Tibial artery (tissue), 4 donors: ENCODE data around the gene LTO1.

ENCODE experiments used
- DNase-seq, 2 donors: peaks; one replicate each; pipeline ENCODE4 v3.0.0-alpha.2; 2019
- H3K27ac ChIP-seq, 2 donors: fragments of 200-600 bp; sonication (generic) in 1 of 2; 1 replicate in 1 of 2; 2 replicates in 1 of 2; pipeline ENCODE4 v1.5.1; 2018 to 2019; ENCODE audit warnings: mild to moderate bottlenecking in 1 of 2
- H3K27me3 ChIP-seq, 2 donors: fragments of 200-600 bp; sonication (generic) in 1 of 2; one replicate each; pipeline versions ENCODE4 v1.5.1 to v1.6.0; 2016 to 2019
- H3K36me3 ChIP-seq, 3 donors: fragments of 200-600 bp; sonication (generic) in 2 of 3; one replicate each; pipeline ENCODE4 v1.5.1; 2016 to 2019; ENCODE audit warnings: mild to moderate bottlenecking in 2 of 3
- H3K4me1 ChIP-seq, 4 donors: fragments of 200-600 bp; sonication (generic) in 2 of 4; 1 replicate in 3 of 4; 2 replicates in 1 of 4; pipeline ENCODE4 v1.5.1; 2016 to 2019
- H3K4me3 ChIP-seq, 2 donors: fragments of 200-600 bp; sonication (generic) in 1 of 2; 1 replicate in 1 of 2; 2 replicates in 1 of 2; pipeline ENCODE4 v1.5.1; 2018 to 2019; ENCODE audit warnings: mild to moderate bottlenecking in 2 of 2
- H3K9me3 ChIP-seq, 3 donors: fragments of 200-600 bp; sonication (generic) in 1 of 3; one replicate each; pipeline ENCODE4 v1.5.1; 2016 to 2019
- intact Hi-C: fragments of 100-400 bp; cut with DNase I; formaldehyde crosslinking; loops from one replicate; pipeline ENCODE4 v1.15.0; 2023; ENCODE audit warnings: low total_unique reads
- TF ChIP-seq, protein P1 (sequence below), 2 experiments: fragments of 200-600 bp in 1 of 2; fragments of 450-650 bp in 1 of 2; IDR thresholded peaks; one replicate each; pipeline ENCODE4 v1.5.1; 2017 to 2019; ENCODE audit warnings: antibody characterized with exemption in 2 of 2, mild to moderate bottlenecking in 1 of 2, moderate library complexity in 1 of 2

Gene LTO1, protein sequence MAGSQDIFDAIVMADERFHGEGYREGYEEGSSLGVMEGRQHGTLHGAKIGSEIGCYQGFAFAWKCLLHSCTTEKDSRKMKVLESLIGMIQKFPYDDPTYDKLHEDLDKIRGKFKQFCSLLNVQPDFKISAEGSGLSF

DNA sequence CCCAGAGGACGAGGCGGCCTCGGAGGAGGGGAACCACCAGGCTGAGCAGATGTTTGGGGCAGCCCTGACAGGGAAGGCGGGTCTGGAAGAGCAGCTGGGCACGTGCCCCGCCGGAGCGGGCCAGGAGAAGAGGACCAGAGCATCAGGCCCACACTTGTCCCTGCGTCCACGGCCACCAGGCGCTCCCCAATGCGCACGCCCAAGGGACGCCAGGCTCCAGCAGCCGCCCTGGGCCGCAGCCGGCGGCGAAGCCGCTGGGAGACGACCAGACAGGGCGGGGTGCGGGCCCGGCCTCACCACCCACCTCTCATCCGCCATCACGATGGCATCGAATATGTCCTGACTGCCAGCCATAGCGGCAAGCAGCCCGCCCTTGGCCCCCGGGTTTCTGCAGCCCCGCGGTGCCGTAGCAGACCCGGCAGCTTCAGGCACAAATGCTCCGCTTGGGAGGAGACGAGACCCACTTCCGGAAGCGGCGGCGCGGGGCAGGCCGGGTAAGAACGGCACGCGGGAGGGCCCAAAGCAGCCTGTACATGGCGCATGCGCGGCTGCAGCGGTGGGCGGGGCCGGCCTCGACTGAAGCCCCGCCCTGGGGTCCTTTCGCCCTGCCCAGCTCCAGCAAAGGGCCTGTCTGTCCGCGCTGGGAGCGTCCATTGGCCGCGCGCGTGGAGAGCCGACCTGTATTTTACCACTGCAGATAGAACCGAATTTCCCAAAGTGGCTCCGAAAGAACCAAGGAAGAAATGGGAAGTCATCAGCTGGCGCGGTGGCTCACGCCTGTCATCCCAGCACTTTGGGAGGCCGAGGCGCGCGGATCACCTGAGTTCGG lies at the start of gene LTO1:
Gene LTO1, minus strand, starts transcription at position 468 of the 829 bp plus-strand sequence. Its CDS starts 114 bp downstream, at position 354.
- intact Hi-C loops = no loop called here
- H3K4me1 ChIP-seq = peaks cover 6 to 31% (median 24%) of the 10 kb centered on the region in 4 donors
- H3K4me3 ChIP-seq = peak within 1 kb of the TSS; percentile 84 to 100
- H3K27ac ChIP-seq = peak within 1 kb of the TSS; percentile 84 to 88
- no peaks in the 10 kb centered on the region for H3K27me3 ChIP-seq
- H3K9me3 ChIP-seq = no peaks in the 10 kb centered on the region
- TF ChIP-seq, protein P1, sequence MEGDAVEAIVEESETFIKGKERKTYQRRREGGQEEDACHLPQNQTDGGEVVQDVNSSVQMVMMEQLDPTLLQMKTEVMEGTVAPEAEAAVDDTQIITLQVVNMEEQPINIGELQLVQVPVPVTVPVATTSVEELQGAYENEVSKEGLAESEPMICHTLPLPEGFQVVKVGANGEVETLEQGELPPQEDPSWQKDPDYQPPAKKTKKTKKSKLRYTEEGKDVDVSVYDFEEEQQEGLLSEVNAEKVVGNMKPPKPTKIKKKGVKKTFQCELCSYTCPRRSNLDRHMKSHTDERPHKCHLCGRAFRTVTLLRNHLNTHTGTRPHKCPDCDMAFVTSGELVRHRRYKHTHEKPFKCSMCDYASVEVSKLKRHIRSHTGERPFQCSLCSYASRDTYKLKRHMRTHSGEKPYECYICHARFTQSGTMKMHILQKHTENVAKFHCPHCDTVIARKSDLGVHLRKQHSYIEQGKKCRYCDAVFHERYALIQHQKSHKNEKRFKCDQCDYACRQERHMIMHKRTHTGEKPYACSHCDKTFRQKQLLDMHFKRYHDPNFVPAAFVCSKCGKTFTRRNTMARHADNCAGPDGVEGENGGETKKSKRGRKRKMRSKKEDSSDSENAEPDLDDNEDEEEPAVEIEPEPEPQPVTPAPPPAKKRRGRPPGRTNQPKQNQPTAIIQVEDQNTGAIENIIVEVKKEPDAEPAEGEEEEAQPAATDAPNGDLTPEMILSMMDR (IDR thresholded peaks at IDR 0.05) = no peak
- peaks cover 0 to 25% (median 12%) of the 10 kb centered on the region in 3 donors for H3K36me3 ChIP-seq
- peak; percentile 94 to 97 for DNase-seq

DNA sequence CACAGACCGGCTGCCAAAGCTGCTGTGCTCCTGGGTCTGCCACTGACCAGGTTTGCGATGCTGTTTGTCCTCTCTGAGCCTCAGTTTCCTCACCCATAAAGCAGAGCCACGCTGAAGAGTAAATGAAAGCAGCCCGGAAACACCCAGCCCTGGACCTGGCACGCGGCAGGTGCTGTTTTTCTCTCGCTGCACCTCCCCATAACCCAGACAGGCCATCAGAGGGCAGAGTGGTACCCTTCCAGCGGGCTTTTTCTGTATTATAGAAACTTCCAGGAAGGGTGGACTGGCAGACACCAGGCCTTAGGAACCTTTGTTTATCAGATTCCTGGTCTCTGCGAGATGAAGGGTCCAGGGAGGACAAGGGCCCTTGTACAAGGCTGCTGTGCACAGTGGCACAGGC lies 46.6 kb upstream of the LTO1 start:
- H3K4me1 ChIP-seq = no peaks in the 10 kb centered on the region
- H3K36me3 ChIP-seq = no peaks in the 10 kb centered on the region
- intact Hi-C loops = no loop called here
- H3K27me3 ChIP-seq = peaks cover 0 to 89% of the 10 kb centered on the region in 2 donors
- no peak overlapping the region for H3K4me3 ChIP-seq
- H3K27ac ChIP-seq = no peak overlapping the region
- DNase-seq = no peak
- no peaks in the 10 kb centered on the region for H3K9me3 ChIP-seq
- TF ChIP-seq, protein P1 (IDR thresholded peaks at IDR 0.05) = no peak

DNA sequence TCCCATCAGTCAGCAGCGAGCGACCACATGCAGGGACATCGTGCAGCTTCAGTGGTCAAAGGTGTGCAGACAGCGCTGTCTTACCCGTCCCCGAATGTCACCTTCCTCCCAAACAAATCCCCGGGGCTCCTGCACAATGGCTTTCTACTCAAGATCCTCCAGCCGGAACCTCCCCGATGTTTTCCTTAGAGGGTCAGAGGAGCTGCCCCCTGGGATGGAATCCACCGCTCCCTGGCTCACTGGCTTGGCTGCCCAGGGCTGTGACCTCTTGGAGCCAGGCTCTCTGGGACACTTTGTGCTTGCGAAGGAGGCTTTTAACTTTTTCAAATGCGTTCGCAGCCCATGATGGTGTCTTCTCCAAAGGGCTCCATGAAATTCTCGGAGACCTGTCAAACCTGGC lies 46.0 kb upstream of the LTO1 start:
- no peaks in the 10 kb centered on the region for H3K4me1 ChIP-seq
- DNase-seq = no peak
- no peaks in the 10 kb centered on the region for H3K36me3 ChIP-seq
- peaks cover 0 to 89% of the 10 kb centered on the region in 2 donors for H3K27me3 ChIP-seq
- intact Hi-C loops = no loop called here
- H3K9me3 ChIP-seq = no peaks in the 10 kb centered on the region
- no peak overlapping the region for H3K27ac ChIP-seq
- H3K4me3 ChIP-seq = no peak overlapping the region
- TF ChIP-seq, protein P1 (IDR thresholded peaks at IDR 0.05) = no peak

DNA sequence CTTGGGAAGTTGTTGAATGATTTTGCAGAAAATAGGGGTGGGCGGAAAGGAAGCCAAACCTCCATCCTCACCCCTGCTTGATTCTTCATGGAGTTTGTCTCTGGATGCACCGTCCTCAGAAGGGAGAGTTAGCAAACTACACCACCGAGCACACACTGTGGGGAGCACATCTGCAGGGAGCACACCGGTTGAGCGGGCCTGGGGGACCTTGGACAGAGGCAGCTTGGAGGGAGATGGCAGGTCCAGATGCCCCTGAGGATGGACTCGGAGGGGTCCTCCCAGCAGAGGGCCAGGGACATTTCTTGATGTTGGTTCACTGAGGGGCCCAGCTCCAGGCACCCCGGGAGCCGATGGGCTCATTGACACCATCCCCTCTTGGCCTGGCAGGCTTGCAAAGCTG lies 43.8 kb upstream of the LTO1 start:
- TF ChIP-seq, protein P1 (IDR thresholded peaks at IDR 0.05) = no peak
- no peak for DNase-seq
- intact Hi-C loops = loop anchor here (10.0 kb wide), 1 partner anchor 476 kb away; no protein-coding TSS in a partner anchor
- H3K4me1 ChIP-seq = no peaks in the 10 kb centered on the region
- H3K9me3 ChIP-seq = no peaks in the 10 kb centered on the region
- H3K27ac ChIP-seq = no peak overlapping the region
- H3K4me3 ChIP-seq = no peak overlapping the region
- H3K27me3 ChIP-seq = peaks cover 0 to 79% of the 10 kb centered on the region in 2 donors
- no peaks in the 10 kb centered on the region for H3K36me3 ChIP-seq

DNA sequence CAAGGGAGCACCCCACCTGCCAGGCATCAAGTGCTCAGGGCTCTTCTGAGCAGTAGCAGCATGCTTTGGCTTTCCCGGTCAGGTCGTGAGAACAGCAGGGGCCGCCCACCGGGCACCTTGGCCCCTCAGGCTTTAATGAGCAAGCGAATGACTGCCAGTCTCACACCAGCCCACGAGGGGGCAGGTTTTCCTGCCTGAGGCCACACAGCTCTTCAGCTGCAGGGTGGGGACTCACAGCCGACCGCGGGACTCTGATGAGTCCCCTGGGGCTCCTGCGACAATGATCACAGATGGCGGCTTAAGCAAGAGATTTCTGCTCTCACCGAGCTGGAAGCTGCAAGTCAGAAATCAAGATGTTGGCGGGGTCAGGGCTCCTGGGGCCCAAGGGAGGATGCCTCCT lies 43.0 kb upstream of the LTO1 start:
- peaks cover 0 to 75% of the 10 kb centered on the region in 2 donors for H3K27me3 ChIP-seq
- intact Hi-C loops = loop anchor here (10.0 kb wide), 1 partner anchor 477 kb away; no protein-coding TSS in a partner anchor
- no peaks in the 10 kb centered on the region for H3K4me1 ChIP-seq
- H3K36me3 ChIP-seq = no peaks in the 10 kb centered on the region
- no peak for DNase-seq
- TF ChIP-seq, protein P1 (IDR thresholded peaks at IDR 0.05) = no peak
- no peak overlapping the region for H3K27ac ChIP-seq
- H3K9me3 ChIP-seq = no peaks in the 10 kb centered on the region
- H3K4me3 ChIP-seq = no peak overlapping the region
